ENCODE data around the gene SLC25A44.

The SLC25A44 gene

GRCh38 chr1:156246781-156247459 is 53.0 kb downstream of the SLC25A44 start:
- peaks cover 4% of the 10 kb centered on the region for H3K36me3 Mint-ChIP-seq (ENCODE audit: low read depth)
- ATAC-seq (no peak), DNase-seq (no peak)
- H3K4me3 Mint-ChIP-seq, result no peak overlapping the region
- peaks cover 23% of the 10 kb centered on the region for H3K4me1 Mint-ChIP-seq
- no peak overlapping the region for H3K27ac Mint-ChIP-seq
- no peaks in the 10 kb centered on the region for H3K9me3 Mint-ChIP-seq
- H3K27me3 Mint-ChIP-seq, result no peaks in the 10 kb centered on the region

- Mint-ChIP-seq H3K4me3 (no peak within 1 kb of the TSS), H3K27me3 (no peaks in the 10 kb centered on the region), H3K36me3 (ENCODE audit: low read depth) (peaks cover 8% of the 10 kb centered on the region), H3K9me3 (no peaks in the 10 kb centered on the region), H3K27ac (peak within 1 kb of the TSS; percentile 65), H3K4me1 (peaks cover 23% of the 10 kb centered on the region)
- no peak for DNase-seq
- ATAC-seq, result no peak
Observed at GRCh38 chr1:156247460-156248322, 53.8 kb downstream of the SLC25A44 start, which contains the start of gene PAQR6. Gene PAQR6 (minus strand): TSS chr1:156248056. CDS start chr1:156246731, 1,325 bp downstream.

DNA sequence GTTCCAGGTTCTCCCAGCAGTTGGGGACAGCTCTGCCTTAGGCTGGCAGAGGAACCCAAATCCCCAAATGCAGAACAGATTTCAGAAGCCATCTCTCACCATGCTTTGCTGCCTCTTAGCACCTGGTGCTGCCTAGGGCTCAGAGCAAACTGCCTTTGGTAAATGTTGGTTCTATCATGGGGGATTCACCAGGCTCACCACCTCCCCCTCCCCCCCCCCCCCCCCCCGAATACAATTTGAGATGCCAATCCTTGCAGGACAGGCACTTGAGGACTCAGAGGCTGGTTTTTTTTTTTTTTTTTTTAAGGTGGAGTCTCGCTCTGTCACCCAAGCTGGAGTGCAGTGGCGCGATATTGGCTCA is 54.4 kb downstream of the SLC25A44 start:
- H3K27ac Mint-ChIP-seq, result no peak overlapping the region
- DNase-seq (no peak), ATAC-seq (no peak)

GRCh38 chr1:156249593-156249992 is 55.7 kb downstream of the SLC25A44 start:
- Mint-ChIP-seq H3K36me3 (ENCODE audit: low read depth) (peaks cover 20% of the 10 kb centered on the region), H3K4me3 (no peak overlapping the region), H3K27ac (no peak overlapping the region), H3K4me1 (peaks cover 21% of the 10 kb centered on the region), H3K27me3 (no peaks in the 10 kb centered on the region), H3K9me3 (no peaks in the 10 kb centered on the region)
- no peak for DNase-seq
- no peak for ATAC-seq

More for the DNA sequence above, 54.4 kb downstream of the SLC25A44 start:
- H3K9me3 Mint-ChIP-seq, result no peaks in the 10 kb centered on the region
- H3K4me3 Mint-ChIP-seq, result no peak overlapping the region
- peaks cover 14% of the 10 kb centered on the region for H3K36me3 Mint-ChIP-seq (ENCODE audit: low read depth)
- H3K4me1 Mint-ChIP-seq, result peaks cover 23% of the 10 kb centered on the region
- H3K27me3 Mint-ChIP-seq, result no peaks in the 10 kb centered on the region

- Mint-ChIP-seq H3K27ac (no peak overlapping the region), H3K4me1 (peaks cover 6% of the 10 kb centered on the region), H3K9me3 (no peaks in the 10 kb centered on the region), H3K27me3 (no peaks in the 10 kb centered on the region), H3K4me3 (no peak overlapping the region), H3K36me3 (ENCODE audit: low read depth) (peaks cover 25% of the 10 kb centered on the region)
- DNase-seq (no peak), ATAC-seq (no peak)
Observed at GRCh38 chr1:156251527-156251926, 57.6 kb downstream of the SLC25A44 start.

DNA sequence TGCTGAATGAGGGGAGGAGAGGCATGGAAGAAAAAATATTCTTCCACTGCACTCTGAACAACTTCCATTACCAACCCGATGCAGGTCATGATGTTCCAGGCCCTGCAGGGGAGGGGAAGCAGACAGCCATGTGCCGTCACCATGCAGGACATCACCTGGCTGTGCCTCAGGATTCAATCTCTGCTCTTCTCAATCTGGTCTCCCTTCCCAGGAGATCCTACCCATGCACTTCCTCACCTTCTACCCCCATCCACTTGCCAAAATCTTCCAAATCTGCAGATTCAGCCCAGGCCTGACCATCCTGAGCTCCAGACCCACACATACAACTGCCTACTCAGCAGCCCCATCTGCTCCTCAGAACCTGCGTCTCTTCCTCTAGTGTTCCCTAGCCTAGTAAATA is 59.7 kb downstream of the SLC25A44 start:
- no peaks in the 10 kb centered on the region for H3K9me3 Mint-ChIP-seq
- H3K4me3 Mint-ChIP-seq, result no peak overlapping the region
- H3K36me3 Mint-ChIP-seq (ENCODE audit: low read depth), result peaks cover 36% of the 10 kb centered on the region
- DNase-seq (no peak), ATAC-seq (no peak)
- H3K27ac Mint-ChIP-seq, result no peak overlapping the region
- no peaks in the 10 kb centered on the region for H3K27me3 Mint-ChIP-seq
- H3K4me1 Mint-ChIP-seq, result no peaks in the 10 kb centered on the region

DNA sequence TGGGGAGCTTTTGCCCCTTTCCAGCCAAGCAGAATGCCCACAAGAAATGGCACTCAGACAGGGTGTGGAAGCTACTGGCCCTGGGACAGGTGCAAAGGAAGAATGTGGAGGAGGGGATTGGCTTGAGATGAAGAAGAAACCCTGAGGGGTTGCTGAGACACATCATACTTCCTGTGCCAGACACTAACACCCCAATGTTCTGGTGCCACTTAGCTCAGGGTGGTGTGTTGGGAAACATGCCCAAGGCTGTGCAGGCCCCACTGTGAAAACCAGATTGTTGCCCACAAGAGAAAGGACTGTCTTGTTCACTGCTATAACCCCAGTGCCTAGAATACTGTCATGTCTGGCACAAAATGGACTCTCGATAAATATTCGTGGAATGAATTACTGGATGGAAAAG is 63.8 kb downstream of the SLC25A44 start:
- H3K4me3 Mint-ChIP-seq, result no peak overlapping the region
- peaks cover 52% of the 10 kb centered on the region for H3K36me3 Mint-ChIP-seq (ENCODE audit: low read depth)
- DNase-seq (no peak), ATAC-seq (no peak)
- peaks cover 5% of the 10 kb centered on the region for H3K4me1 Mint-ChIP-seq
- H3K27ac Mint-ChIP-seq, result no peak overlapping the region
- no peaks in the 10 kb centered on the region for H3K27me3 Mint-ChIP-seq
- no peaks in the 10 kb centered on the region for H3K9me3 Mint-ChIP-seq

DNA sequence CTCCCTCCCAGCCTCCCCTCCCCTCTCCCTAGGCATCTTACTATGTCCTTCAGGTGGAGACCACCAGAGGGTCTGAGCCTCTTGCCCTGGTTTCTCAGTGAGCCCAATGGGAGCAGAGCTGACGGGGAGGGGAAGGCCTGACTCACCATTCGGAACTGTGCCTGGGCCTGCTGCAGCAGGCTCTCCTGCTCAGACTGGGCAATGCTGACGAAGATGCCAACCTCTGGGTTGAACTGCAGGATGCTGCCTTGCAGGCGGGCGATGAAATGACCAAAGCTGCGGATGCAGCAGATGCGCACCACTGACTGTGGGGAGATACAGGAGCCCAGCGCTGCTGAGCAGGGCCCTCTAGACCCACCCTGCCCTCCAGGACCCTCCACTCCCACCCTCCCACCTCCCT is 65.0 kb downstream of the SLC25A44 start:
- peaks cover 53% of the 10 kb centered on the region for H3K36me3 Mint-ChIP-seq (ENCODE audit: low read depth)
- peaks cover 7% of the 10 kb centered on the region for H3K4me1 Mint-ChIP-seq
- no peaks in the 10 kb centered on the region for H3K9me3 Mint-ChIP-seq
- ATAC-seq, result no peak
- DNase-seq, result no peak
- H3K27me3 Mint-ChIP-seq, result no peaks in the 10 kb centered on the region
- H3K27ac Mint-ChIP-seq, result no peak overlapping the region
- no peak overlapping the region for H3K4me3 Mint-ChIP-seq

DNA sequence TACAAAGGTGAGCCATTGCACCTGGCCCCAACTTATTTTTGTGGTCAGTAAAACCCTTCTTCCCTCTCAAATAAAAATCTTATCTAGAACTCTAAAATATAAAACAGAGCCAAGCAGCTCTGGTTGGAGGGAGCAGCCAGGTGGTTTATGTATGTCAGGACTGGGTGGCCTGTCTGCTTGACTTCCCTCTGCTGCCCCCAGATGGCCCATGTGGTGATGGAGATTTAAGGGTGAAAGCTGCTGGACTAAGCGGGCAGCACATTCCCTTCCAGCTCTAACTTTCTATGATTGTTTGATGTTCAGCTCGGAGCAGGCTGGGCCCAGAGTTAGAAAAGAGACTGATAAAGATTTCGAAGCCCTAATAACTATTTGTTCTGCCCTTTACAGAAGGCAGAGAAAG is 65.9 kb downstream of the SLC25A44 start:
- Mint-ChIP-seq H3K9me3 (no peaks in the 10 kb centered on the region), H3K27ac (no peak overlapping the region), H3K27me3 (no peaks in the 10 kb centered on the region), H3K4me1 (peaks cover 7% of the 10 kb centered on the region), H3K36me3 (ENCODE audit: low read depth) (peaks cover 54% of the 10 kb centered on the region), H3K4me3 (no peak overlapping the region)
- DNase-seq (no peak), ATAC-seq (no peak)

DNA sequence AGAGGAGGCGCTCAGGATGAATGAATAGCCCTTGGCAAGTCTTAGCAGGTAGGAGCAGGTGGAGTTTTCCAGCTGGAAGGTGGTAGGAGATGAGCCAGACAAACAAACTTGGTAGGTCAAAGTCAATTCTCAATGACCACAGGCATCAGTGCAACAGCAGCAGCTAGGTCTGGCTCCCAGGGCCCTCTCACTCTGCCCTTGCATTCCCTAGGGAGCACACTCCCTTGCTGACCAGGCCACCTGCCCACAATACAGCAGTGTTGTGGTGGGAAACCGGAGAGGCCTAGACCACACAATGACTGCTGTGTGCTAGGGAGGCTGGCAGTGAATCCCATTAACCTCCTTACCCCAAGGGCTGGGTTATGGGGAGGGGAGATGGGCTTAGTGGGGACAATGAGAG is 67.0 kb downstream of the SLC25A44 start:
- Mint-ChIP-seq H3K27me3 (no peaks in the 10 kb centered on the region), H3K4me3 (no peak overlapping the region), H3K4me1 (peaks cover 7% of the 10 kb centered on the region), H3K27ac (peak overlapping the region; percentile 46), H3K36me3 (ENCODE audit: low read depth) (peaks cover 61% of the 10 kb centered on the region), H3K9me3 (no peaks in the 10 kb centered on the region)
- ATAC-seq (no peak), DNase-seq (no peak)

Data from activated naive CD8-positive, alpha-beta T cell treated with anti-CD3 and anti-CD28 coated beads, Interleukin-2, amount 50 U/mL, for 24 hours (primary cell).